Adipose tissue (tissue), 3 donors: Measurements from ENCODE around the gene VIPR1. TPM values are rescaled to one million over a fixed set of nuclear protein-coding genes. Genes with fewer than 3 reads are reported as not detected.

Source experiments
- polyA plus RNA-seq, 3 donors: library from polyadenylated mRNA; stranded (reverse); fragments of 200-250 nt; gene quantifications; one replicate each; pipeline ENCODE4 v1.2.3, GENCODE V29; 2013
- donor health status: healthy with polysubstance abuse.
- donor health status: Bipolar disorder and iron deficiency.
- donor health status: healthy.

Gene VIPR1
- polyA plus RNA-seq, 3 donors = 1.6 to 12.6 (median 6.9) TPM

Other genes starting within 250 kb of the VIPR1 start
- gene CCK, start 236.5 kb upstream of the VIPR1 start, polyA plus RNA-seq = under 1 TPM in 1 of 3 donors, not detected in 2; 0.25 TPM
- not detected for gene LYZL4, start 92.0 kb upstream of the VIPR1 start, polyA plus RNA-seq
- gene SEC22C, start 79.3 kb downstream of the VIPR1 start, polyA plus RNA-seq = 10 to 100 TPM; 26.0 to 45.0 (median 28.4) TPM
- 10 to 100 TPM; 16.3 to 36.0 (median 20.6) TPM for gene SS18L2, start 88.2 kb downstream of the VIPR1 start, polyA plus RNA-seq
- gene NKTR, start 98.0 kb downstream of the VIPR1 start, polyA plus RNA-seq = 10 to 100 TPM; 15.3 to 27.9 (median 20.2) TPM
- gene ZBTB47, start 151.1 kb downstream of the VIPR1 start, polyA plus RNA-seq = 10 to 100 TPM; 10.5 to 82.4 (median 28.1) TPM
- gene KLHL40, start 182.9 kb downstream of the VIPR1 start, polyA plus RNA-seq = under 1 TPM in 2 of 3 donors, not detected in 1; 0.03 to 0.41 TPM
- gene HHATL, start 200.2 kb downstream of the VIPR1 start, polyA plus RNA-seq = 1 to 10 TPM in 2 of 3 donors, under 1 TPM in 1; 0.15 to 2.0 (median 1.6) TPM